H1 (cell line): Measurements from ENCODE around the gene LRRC27. TPM values are rescaled to one million over a fixed set of nuclear protein-coding genes. Genes with fewer than 3 reads are reported as not detected.

ENCODE experiments used
- CTCF ChIA-PET: fragments of 300-600 bp; sonication (Branson Sonifier 250); formaldehyde crosslinking; loops from one replicate; lab custom pipeline; 2021; ENCODE audit not compliant: partially characterized antibody; lab: Charles Lee
- POLR2A ChIA-PET: fragments of 300-600 bp; sonication (Branson Sonifier 250); formaldehyde crosslinking; loops from one replicate; lab custom pipeline; 2021; ENCODE audit warnings: inconsistent platforms; ENCODE audit not compliant: partially characterized antibody; lab: Charles Lee
- DNase-seq, 2 experiments: peaks; one replicate each; pipeline versions ENCODE4 v3.0.0 to v3.0.0-alpha.2; 2010 to 2022; ENCODE audit warnings: low spot score in 2 of 2, low read depth in 1 of 2, mixed read lengths in 1 of 2
- FAIRE-seq: peaks from 2 replicates; lab custom pipeline; 2011; peaks lifted over from hg19 to GRCh38; lab: Jason Lieb, UNC
- H2AFZ ChIP-seq: 2 replicates; pipeline ENCODE4 v1.8.1; 2012; ENCODE audit warnings: low read length, inconsistent platforms
- H2AK5ac ChIP-seq: 2 replicates; pipeline ENCODE4 v1.6.1; 2013; ENCODE audit warnings: low read depth, low read length
- H2BK120ac ChIP-seq: replicated peaks from 2 replicates; pipeline ENCODE3; 2013; ENCODE audit warnings: low read depth, low read length, inconsistent platforms
- H2BK12ac ChIP-seq: 2 replicates; pipeline ENCODE4 v1.6.1; 2013; ENCODE audit warnings: low read depth, low read length
- H2BK15ac ChIP-seq: 2 replicates; pipeline ENCODE4 v1.6.1; 2013; ENCODE audit warnings: low read length
- H2BK20ac ChIP-seq: 2 replicates; pipeline ENCODE4 v1.6.1; 2013; ENCODE audit warnings: low read length
- H2BK5ac ChIP-seq: 2 replicates; pipeline ENCODE4 v1.6.1; 2013; ENCODE audit warnings: low read depth, low read length
- H3K14ac ChIP-seq: 2 replicates; pipeline ENCODE4 v1.6.1; 2013; ENCODE audit warnings: inconsistent platforms; ENCODE audit not compliant: insufficient read length
- H3K18ac ChIP-seq: 2 replicates; pipeline ENCODE4 v1.6.1; 2013; ENCODE audit warnings: low read length; ENCODE audit errors: extremely low read depth
- H3K23ac ChIP-seq: 2 replicates; pipeline ENCODE4 v1.6.1; 2013; ENCODE audit warnings: inconsistent platforms; ENCODE audit not compliant: insufficient read length
- H3K23me2 ChIP-seq: 2 replicates; pipeline ENCODE4 v1.6.1; 2013; ENCODE audit warnings: low read depth, low read length
- H3K27ac ChIP-seq: 2 replicates; pipeline ENCODE4 v1.6.1; 2011; ENCODE audit warnings: low read depth, low read length, inconsistent platforms
- H3K27me3 ChIP-seq, 4 experiments: replicated peaks in 1 of 4; 1 replicate in 1 of 4; 2 replicates in 3 of 4; pipeline versions ENCODE4 v1.6.1 to v1.8.1; 2011 to 2013; ENCODE audit warnings: low read length in 3 of 4, mild to moderate bottlenecking in 3 of 4, inconsistent platforms in 2 of 4, mixed read lengths in 2 of 4, moderate library complexity in 1 of 4; ENCODE audit not compliant: control insufficient read depth in 3 of 4, insufficient read depth in 3 of 4; ENCODE audit errors: extremely low read depth in 1 of 4
- H3K36me3 ChIP-seq, 4 experiments: 2 replicates each; pipeline versions ENCODE4 v1.6.1 to v1.8.1; 2011 to 2013; ENCODE audit warnings: mild to moderate bottlenecking in 4 of 4, low read length in 3 of 4, moderate library complexity in 2 of 4, control low read depth in 1 of 4, inconsistent platforms in 1 of 4; ENCODE audit not compliant: insufficient read depth in 4 of 4, control insufficient read depth in 2 of 4
- H3K4ac ChIP-seq: replicated peaks from 2 replicates; pipeline ENCODE3; 2013; ENCODE audit warnings: low read length, low read depth, mixed read lengths, inconsistent platforms; ENCODE audit not compliant: insufficient read length
- H3K4me1 ChIP-seq, 4 experiments: replicated peaks in 1 of 4; 1 replicate in 1 of 4; 2 replicates in 3 of 4; pipeline versions ENCODE4 v1.6.1 to v1.8.1; 2011 to 2013; ENCODE audit warnings: low read length in 3 of 4, inconsistent platforms in 2 of 4, mixed read lengths in 1 of 4; ENCODE audit not compliant: insufficient read depth in 4 of 4, control insufficient read depth in 3 of 4
- H3K4me2 ChIP-seq, 2 experiments: 2 replicates each; pipeline versions ENCODE4 v1.6.1 to v1.8.1; 2011 to 2013; ENCODE audit warnings: low read depth in 2 of 2, low read length in 2 of 2, control low read depth in 1 of 2, inconsistent platforms in 1 of 2, mild to moderate bottlenecking in 1 of 2; ENCODE audit not compliant: insufficient read depth in 1 of 2
- H3K4me3 ChIP-seq, 4 experiments: fragments of 200-600, 300-600 bp in 1 of 4; sonication (generic), shearing (Covaris generic), sonication (Bioruptor Twin) in 1 of 4; 2 replicates each; pipeline versions ENCODE4 v1.5.1 to v1.8.1; 2011 to 2016; ENCODE audit warnings: low read length in 4 of 4, low read depth in 3 of 4, control low read depth in 2 of 4, inconsistent platforms in 2 of 4, mild to moderate bottlenecking in 2 of 4, mixed read lengths in 1 of 4, moderate library complexity in 1 of 4; ENCODE audit not compliant: insufficient read depth in 2 of 4; ENCODE audit errors: extremely low read depth in 1 of 4
- H3K56ac ChIP-seq: replicated peaks from 2 replicates; pipeline ENCODE3; 2013; ENCODE audit warnings: low read depth, mild to moderate bottlenecking, mixed read lengths, low read length, inconsistent platforms; ENCODE audit not compliant: insufficient read length
- H3K79me1 ChIP-seq: 2 replicates; pipeline ENCODE4 v1.6.1; 2013; ENCODE audit warnings: low read depth, low read length, control low read depth
- H3K79me2 ChIP-seq, 2 experiments: 2 replicates each; pipeline versions ENCODE4 v1.6.1 to v1.8.1; 2012 to 2013; ENCODE audit warnings: low read length in 2 of 2, mild to moderate bottlenecking in 2 of 2, inconsistent platforms in 1 of 2; ENCODE audit not compliant: insufficient read depth in 2 of 2, control insufficient read depth in 1 of 2
- H3K9ac ChIP-seq, 4 experiments: replicated peaks in 1 of 4; 1 replicate in 1 of 4; 2 replicates in 3 of 4; pipeline versions ENCODE4 v1.6.1 to v1.8.1; 2011 to 2013; ENCODE audit warnings: low read depth in 3 of 4, low read length in 3 of 4, control low read depth in 2 of 4, mild to moderate bottlenecking in 2 of 4, moderate library complexity in 2 of 4, inconsistent platforms in 1 of 4; ENCODE audit errors: extremely low read depth in 1 of 4
- H3K9me3 ChIP-seq, 2 experiments: 2 replicates each; pipeline versions ENCODE4 v1.6.1 to v1.8.1; 2012 to 2013; ENCODE audit warnings: mild to moderate bottlenecking in 2 of 2, moderate library complexity in 2 of 2, control low read depth in 1 of 2, inconsistent platforms in 1 of 2, low read depth in 1 of 2, low read length in 1 of 2, mixed read lengths in 1 of 2; ENCODE audit not compliant: insufficient read depth in 2 of 2
- H4K20me1 ChIP-seq, 2 experiments: replicated peaks in 1 of 2; 2 replicates each; pipeline versions ENCODE3 to v1.8.1; 2011 to 2013; ENCODE audit warnings: inconsistent platforms in 2 of 2, low read length in 2 of 2, mild to moderate bottlenecking in 1 of 2; ENCODE audit not compliant: insufficient read depth in 2 of 2, control insufficient read depth in 1 of 2
- H4K5ac ChIP-seq: 2 replicates; pipeline ENCODE4 v1.6.1; 2013; ENCODE audit warnings: low read length, low read depth, mixed read lengths, inconsistent platforms; ENCODE audit not compliant: insufficient read length
- H4K8ac ChIP-seq: 2 replicates; pipeline ENCODE4 v1.8.0; 2013; ENCODE audit warnings: mild to moderate bottlenecking, moderate library complexity, low read length, inconsistent platforms; ENCODE audit not compliant: insufficient read depth; ENCODE audit errors: extremely low read depth
- H4K91ac ChIP-seq: replicated peaks from 2 replicates; pipeline ENCODE3; 2013; ENCODE audit warnings: low read length, mixed read lengths, inconsistent platforms; ENCODE audit not compliant: insufficient read length
- CHD2 ChIP-seq: IDR thresholded peaks from 2 replicates; pipeline ENCODE4 v1.6.1; 2012; ENCODE audit warnings: low read length, improper control_type of control experiment
- GTF2F1 ChIP-seq: IDR thresholded peaks from 2 replicates; pipeline ENCODE4 v1.6.1; 2012; ENCODE audit warnings: low read depth, low read length, improper control_type of control experiment, borderline replicate concordance
- JUN ChIP-seq: IDR thresholded peaks from 2 replicates; pipeline ENCODE4 v1.6.1; 2011; ENCODE audit warnings: low read depth, mild to moderate bottlenecking, improper control_type of control experiment, low read length
- JUND ChIP-seq: IDR thresholded peaks from 2 replicates; pipeline ENCODE4 v1.6.1; 2011; ENCODE audit warnings: mild to moderate bottlenecking, improper control_type of control experiment, low read length
- MAFK ChIP-seq: IDR thresholded peaks from 2 replicates; pipeline ENCODE4 v1.6.1; 2012; ENCODE audit warnings: low read depth, mild to moderate bottlenecking, improper control_type of control experiment, low read length
- RAD21 ChIP-seq, 2 experiments: IDR thresholded peaks in 1 of 2; conservative IDR thresholded peaks in 1 of 2; 2 replicates each; pipeline ENCODE4 v1.6.1; 2011; ENCODE audit warnings: low read depth in 2 of 2, low read length in 2 of 2, improper control_type of control experiment in 1 of 2, inconsistent platforms in 1 of 2, mild to moderate bottlenecking in 1 of 2, moderate library complexity in 1 of 2
- SIRT6 ChIP-seq: IDR thresholded peaks from one replicate; pipeline ENCODE4 v1.7.1; 2012; ENCODE audit warnings: low read length, inconsistent platforms
- SP1 ChIP-seq: IDR thresholded peaks from 2 replicates; pipeline ENCODE4 v1.6.1; 2011; ENCODE audit warnings: low read depth, low read length
- SP2 ChIP-seq: IDR thresholded peaks from 2 replicates; pipeline ENCODE4 v1.6.1; 2012; ENCODE audit warnings: mild to moderate bottlenecking, low read length, inconsistent platforms
- SP4 ChIP-seq: IDR thresholded peaks from 2 replicates; pipeline ENCODE4 v1.6.1; 2012; ENCODE audit warnings: low read length, inconsistent platforms
- SUZ12 ChIP-seq: fragments of 200-600 bp; sonication (generic); IDR thresholded peaks from 2 replicates; pipeline ENCODE4 v1.6.1; 2012; ENCODE audit warnings: mild to moderate bottlenecking, inconsistent platforms, low read length, moderate library complexity, mixed read lengths
- WGBS, 2 experiments: shearing (Covaris generic) in 1 of 2; methylation state at CpG; one replicate each; pipeline versions ENCODE4 v1.1.6 to v1.1.7; 2013 to 2015; ENCODE audit warnings: low lambda C conversion rate in 2 of 2, mixed read lengths in 2 of 2, inconsistent platforms in 1 of 2, low coverage in 1 of 2, missing lambda C conversion rate in 1 of 2; ENCODE audit not compliant: insufficient replicate concordance in 2 of 2, insufficient coverage in 1 of 2, insufficient read length in 1 of 2; ENCODE audit errors: extremely low coverage in 1 of 2, missing lambda C conversion rate in 1 of 2; 5-methylcytosine and 5-hydroxymethylcytosine counted together
- polyA plus RNA-seq, 7 experiments: library from polyadenylated mRNA; depleted of rRNA in 3 of 7; stranded (reverse) in 5 of 7; unstranded in 2 of 7; fragments of >200 nt in 5 of 7; fragments of 200-250 nt in 2 of 7; gene quantifications; 1 replicate in 5 of 7; 2 replicates in 1 of 7; 4 replicates in 1 of 7; pipeline versions ENCODE4 v1.2.1 to v1.2.3, GENCODE V29; 2011 to 2013; ENCODE audit warnings: missing spikeins in 2 of 7, mixed read lengths in 2 of 7
- total RNA-seq: library from RNA; stranded (reverse); fragmentation: NEBNext Ultra II Directional; extraction: Animal tissue kit (Norgen Biotek cat#: 25700); gene quantifications from 2 replicates; pipeline ENCODE4 v1.2.1, GENCODE V29; 2021
- TF ChIP-seq, protein P1 (sequence below): IDR thresholded peaks from 2 replicates; pipeline ENCODE4 v1.6.1; 2011; ENCODE audit warnings: low read length, improper control_type of control experiment
- TF ChIP-seq, protein P2 (sequence below): IDR thresholded peaks from 2 replicates; pipeline ENCODE4 v1.6.1; 2012; ENCODE audit warnings: low read length, inconsistent platforms

LRRC27 gene
- total and polyA plus RNA-seq, 2 of the 8 experiments (the other 6 are each of a cell fraction or from before 2014, with no cell fraction given), result 1.2 to 3.8 TPM

DNA sequence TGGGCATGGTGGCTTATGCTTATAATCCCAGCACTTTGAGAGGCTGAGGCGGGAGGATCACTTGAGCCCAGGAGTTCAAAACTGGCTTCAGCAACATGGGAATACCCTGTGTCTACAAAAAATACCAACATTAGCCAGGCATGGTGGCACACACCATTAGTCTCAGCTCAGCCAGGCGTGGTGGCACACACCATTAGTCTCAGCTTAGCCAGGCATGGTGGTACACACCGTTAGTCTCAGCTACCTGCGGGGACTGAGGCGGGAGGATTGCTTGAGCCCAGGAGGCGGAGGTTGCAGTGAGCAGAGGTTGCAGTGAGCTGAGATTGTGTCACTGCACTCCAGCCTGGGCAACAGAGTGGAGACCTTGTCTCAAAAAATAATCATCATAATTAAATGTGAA is 9.0 kb downstream of the LRRC27 start:
- peaks cover 0 to 3% (median 0%) of the 10 kb centered on the region in 4 experiments; a peak in 1 of 7 replicates for H3K4me1 ChIP-seq
- H2BK120ac ChIP-seq, result no peak overlapping the region
- no peak overlapping the region for H2BK12ac ChIP-seq
- H4K91ac ChIP-seq, result no peak overlapping the region
- H3K9ac ChIP-seq, result no peak overlapping the region
- no peak overlapping the region for H2BK5ac ChIP-seq
- H3K4me3 ChIP-seq, result no peak overlapping the region
- DNase-seq, result no peak
- H4K20me1 ChIP-seq, result no peaks in the 10 kb centered on the region
- H2AFZ ChIP-seq, result no peak overlapping the region
- WGBS, 2 experiments, result 90% methylated on average over 6 of the region's 6 CpGs; no CpG with 5 or more reads in 1 of the 2 experiments
- no peak overlapping the region for H4K8ac ChIP-seq
- no peak overlapping the region for H2BK20ac ChIP-seq
- H3K4ac ChIP-seq, result no peak overlapping the region
- H3K14ac ChIP-seq, result no peak overlapping the region
- no peaks in the 10 kb centered on the region for H3K79me2 ChIP-seq
- no peak overlapping the region for H4K5ac ChIP-seq
- H3K9me3 ChIP-seq, result no peaks in the 10 kb centered on the region
- CTCF ChIA-PET, result interaction anchor here (1.6 kb wide), 1 partner anchor 12 kb away, joined by 5 read pairs; no protein-coding TSS in a partner anchor
- no peak overlapping the region for H3K4me2 ChIP-seq
- no peaks in the 10 kb centered on the region for H3K79me1 ChIP-seq
- FAIRE-seq, result no peak
- no peak overlapping the region for H2BK15ac ChIP-seq
- H2AK5ac ChIP-seq, result no peak overlapping the region
- no peaks in the 10 kb centered on the region for H3K23me2 ChIP-seq
- no peak overlapping the region for H3K56ac ChIP-seq
- no peak overlapping the region for H3K18ac ChIP-seq
- no peaks in the 10 kb centered on the region for H3K27me3 ChIP-seq
- no peak overlapping the region for H3K27ac ChIP-seq
- no peak overlapping the region for H3K23ac ChIP-seq
- H3K36me3 ChIP-seq, result no peaks in the 10 kb centered on the region
- POLR2A ChIA-PET, result no interaction called here
- TF ChIP-seq JUND (no peak), MAFK (no peak), SUZ12 (no peak), JUN (no peak), SIRT6 (no peak), SP2 (no peak), CHD2 (no peak), SP4 (no peak), GTF2F1 (no peak), SP1 (no peak), RAD21 (IDR thresholded peaks at IDR 0.05 in 1 of 2, conservative IDR thresholded peaks at IDR 0.05 in 1 of 2; ENCODE audit: low read depth in 2 of 2, low read length in 2 of 2) (no peak)
- TF ChIP-seq, protein P1, sequence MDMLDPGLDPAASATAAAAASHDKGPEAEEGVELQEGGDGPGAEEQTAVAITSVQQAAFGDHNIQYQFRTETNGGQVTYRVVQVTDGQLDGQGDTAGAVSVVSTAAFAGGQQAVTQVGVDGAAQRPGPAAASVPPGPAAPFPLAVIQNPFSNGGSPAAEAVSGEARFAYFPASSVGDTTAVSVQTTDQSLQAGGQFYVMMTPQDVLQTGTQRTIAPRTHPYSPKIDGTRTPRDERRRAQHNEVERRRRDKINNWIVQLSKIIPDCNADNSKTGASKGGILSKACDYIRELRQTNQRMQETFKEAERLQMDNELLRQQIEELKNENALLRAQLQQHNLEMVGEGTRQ, result no peak
- TF ChIP-seq, protein P2, sequence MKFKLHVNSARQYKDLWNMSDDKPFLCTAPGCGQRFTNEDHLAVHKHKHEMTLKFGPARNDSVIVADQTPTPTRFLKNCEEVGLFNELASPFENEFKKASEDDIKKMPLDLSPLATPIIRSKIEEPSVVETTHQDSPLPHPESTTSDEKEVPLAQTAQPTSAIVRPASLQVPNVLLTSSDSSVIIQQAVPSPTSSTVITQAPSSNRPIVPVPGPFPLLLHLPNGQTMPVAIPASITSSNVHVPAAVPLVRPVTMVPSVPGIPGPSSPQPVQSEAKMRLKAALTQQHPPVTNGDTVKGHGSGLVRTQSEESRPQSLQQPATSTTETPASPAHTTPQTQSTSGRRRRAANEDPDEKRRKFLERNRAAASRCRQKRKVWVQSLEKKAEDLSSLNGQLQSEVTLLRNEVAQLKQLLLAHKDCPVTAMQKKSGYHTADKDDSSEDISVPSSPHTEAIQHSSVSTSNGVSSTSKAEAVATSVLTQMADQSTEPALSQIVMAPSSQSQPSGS, result no peak
